ENCODE data around the gene CFAP100. TPM values are rescaled to one million over a fixed set of nuclear protein-coding genes. Genes with fewer than 3 reads are reported as not detected.
A peak's percentile ranks its signal among the peaks of the same experiment; 100 is the strongest.

Gene CFAP100
- total RNA-seq, 4 donors from 2014 or later = 6.1 TPM; not detected in 3

- Histone ChIP-seq H3K9me3 (no peaks in the 10 kb centered on the region), H3K36me3 (no peaks in the 10 kb centered on the region), H3K4me1 (peaks cover 0 to 23% (median 5%) of the 10 kb centered on the region in 4 donors), H3K27me3 (no peaks in the 10 kb centered on the region), H3K27ac (no peak overlapping the region), H3K4me3 (no peak overlapping the region)
- no peak for TF ChIP-seq EP300 (IDR thresholded peaks at IDR 0.05)
- no peak for TF ChIP-seq CTCF (IDR thresholded peaks at IDR 0.05)
- no peak for TF ChIP-seq POLR2A (IDR thresholded peaks at IDR 0.05)
- WGBS, 2 donors = 85 to 87% methylated on average over 22 of the region's 22 CpGs
- DNase-seq (ENCODE audit: low spot score in 2 of 2) = no peak
Measured at GRCh38 chr3:126371096-126371705, 23.5 kb upstream of the CFAP100 start.

- WGBS, 2 donors = 82 to 86% methylated on average over 8 to 12 of the region's 12 CpGs
- H3K9me3 ChIP-seq = no peaks in the 10 kb centered on the region
- peaks cover 0 to 30% (median 6%) of the 10 kb centered on the region in 4 donors for H3K4me1 ChIP-seq
- no peak overlapping the region for H3K4me3 ChIP-seq
- no peak for DNase-seq (ENCODE audit: low spot score in 2 of 2)
- H3K36me3 ChIP-seq = no peaks in the 10 kb centered on the region
- no peaks in the 10 kb centered on the region for H3K27me3 ChIP-seq
- TF ChIP-seq POLR2A (IDR thresholded peaks at IDR 0.05) (no peak), CTCF (IDR thresholded peaks at IDR 0.05) (no peak), EP300 (IDR thresholded peaks at IDR 0.05) (no peak)
- peak overlapping the region in 1 of 4 donors; percentile 89 for H3K27ac ChIP-seq
Measured at GRCh38 chr3:126372413-126373145, 22.1 kb upstream of the CFAP100 start.

- H3K4me3 ChIP-seq = no peak overlapping the region
- H3K27me3 ChIP-seq = no peaks in the 10 kb centered on the region
- DNase-seq (ENCODE audit: low spot score in 2 of 2) = no peak
- TF ChIP-seq EP300 (IDR thresholded peaks at IDR 0.05) (no peak), CTCF (IDR thresholded peaks at IDR 0.05) (no peak), POLR2A (IDR thresholded peaks at IDR 0.05) (no peak)
- no peaks in the 10 kb centered on the region for H3K36me3 ChIP-seq
- no peaks in the 10 kb centered on the region for H3K9me3 ChIP-seq
- H3K27ac ChIP-seq = peak overlapping the region in 1 of 4 donors; percentile 89
- peaks cover 0 to 30% (median 6%) of the 10 kb centered on the region in 4 donors for H3K4me1 ChIP-seq
- 91 to 95% methylated on average over 4 of the region's 4 CpGs for WGBS, 2 donors
Measured at GRCh38 chr3:126373146-126373613, 21.5 kb upstream of the CFAP100 start.

GRCh38 chr3:126373682-126374601 lies 20.8 kb upstream of the CFAP100 start:
- H3K9me3 ChIP-seq = no peaks in the 10 kb centered on the region
- peak overlapping the region in 2 of 4 donors; percentile 88 to 89 for H3K27ac ChIP-seq
- peaks cover 0 to 30% (median 6%) of the 10 kb centered on the region in 4 donors for H3K4me1 ChIP-seq
- DNase-seq (ENCODE audit: low spot score in 2 of 2) = no peak
- no peaks in the 10 kb centered on the region for H3K27me3 ChIP-seq
- TF ChIP-seq POLR2A (IDR thresholded peaks at IDR 0.05) = no peak
- TF ChIP-seq CTCF (IDR thresholded peaks at IDR 0.05) = no peak
- TF ChIP-seq EP300 (IDR thresholded peaks at IDR 0.05) = peak in 1 of 2 donors; percentile 22
- H3K36me3 ChIP-seq = no peaks in the 10 kb centered on the region
- WGBS, 2 donors = 67 to 71% methylated on average over 19 to 21 of the region's 21 CpGs
- H3K4me3 ChIP-seq = no peak overlapping the region

All from tibial nerve (tissue), 4 donors.